GM12865 (cell line): ENCODE results near the gene DOCK8.

Experiments used
- DNase-seq: peaks from one replicate; pipeline ENCODE4 v3.0.0; 2010; ENCODE audit warnings: low read depth
- H3K4me3 ChIP-seq: 2 replicates; pipeline ENCODE4 v1.5.1; 2011; ENCODE audit warnings: mild to moderate bottlenecking, low read depth, low read length, control low read depth
- TF ChIP-seq, protein P1 (sequence below): IDR thresholded peaks from 2 replicates; pipeline ENCODE4 v1.5.1; 2011; ENCODE audit warnings: low read length, control low read depth, low read depth, inconsistent platforms; ENCODE audit not compliant: insufficient read depth; ENCODE audit errors: missing control alignments

Gene DOCK8

GRCh38 chr9:351916-352315 is 137.3 kb downstream of the DOCK8 start:
- no peak overlapping the region for H3K4me3 ChIP-seq
- TF ChIP-seq, protein P1, sequence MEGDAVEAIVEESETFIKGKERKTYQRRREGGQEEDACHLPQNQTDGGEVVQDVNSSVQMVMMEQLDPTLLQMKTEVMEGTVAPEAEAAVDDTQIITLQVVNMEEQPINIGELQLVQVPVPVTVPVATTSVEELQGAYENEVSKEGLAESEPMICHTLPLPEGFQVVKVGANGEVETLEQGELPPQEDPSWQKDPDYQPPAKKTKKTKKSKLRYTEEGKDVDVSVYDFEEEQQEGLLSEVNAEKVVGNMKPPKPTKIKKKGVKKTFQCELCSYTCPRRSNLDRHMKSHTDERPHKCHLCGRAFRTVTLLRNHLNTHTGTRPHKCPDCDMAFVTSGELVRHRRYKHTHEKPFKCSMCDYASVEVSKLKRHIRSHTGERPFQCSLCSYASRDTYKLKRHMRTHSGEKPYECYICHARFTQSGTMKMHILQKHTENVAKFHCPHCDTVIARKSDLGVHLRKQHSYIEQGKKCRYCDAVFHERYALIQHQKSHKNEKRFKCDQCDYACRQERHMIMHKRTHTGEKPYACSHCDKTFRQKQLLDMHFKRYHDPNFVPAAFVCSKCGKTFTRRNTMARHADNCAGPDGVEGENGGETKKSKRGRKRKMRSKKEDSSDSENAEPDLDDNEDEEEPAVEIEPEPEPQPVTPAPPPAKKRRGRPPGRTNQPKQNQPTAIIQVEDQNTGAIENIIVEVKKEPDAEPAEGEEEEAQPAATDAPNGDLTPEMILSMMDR: no peak
- DNase-seq: no peak

DNA sequence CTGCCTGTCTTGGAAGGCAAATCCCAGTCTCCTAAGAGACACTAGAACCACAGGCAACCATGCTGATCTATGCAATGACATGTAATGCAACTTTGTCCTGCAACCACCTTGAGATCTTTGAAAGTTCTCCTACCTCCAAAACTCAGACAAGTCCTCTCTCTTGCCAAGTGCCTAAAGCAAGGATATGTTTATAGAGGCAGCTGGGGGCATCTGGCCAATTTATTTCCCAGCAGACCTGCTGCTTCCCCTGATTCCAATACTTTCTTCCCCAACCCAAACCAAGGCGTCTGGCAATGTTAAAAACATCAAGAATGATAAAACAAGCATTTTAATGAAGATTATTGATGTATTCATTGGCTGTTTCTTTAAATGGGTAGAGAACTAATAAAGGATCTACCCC is 138.4 kb downstream of the DOCK8 start:
- no peak for DNase-seq
- TF ChIP-seq, protein P1: no peak

GRCh38 chr9:354453-354852 is 139.8 kb downstream of the DOCK8 start:
- no peak for DNase-seq
- TF ChIP-seq, protein P1: no peak
- no peak overlapping the region for H3K4me3 ChIP-seq

More for the DNA sequence above, 138.4 kb downstream of the DOCK8 start:
- H3K4me3 ChIP-seq: no peak overlapping the region

GRCh38 chr9:357560-357959 is 142.9 kb downstream of the DOCK8 start:
- DNase-seq: no peak
- TF ChIP-seq, protein P1: no peak
- no peak overlapping the region for H3K4me3 ChIP-seq

GRCh38 chr9:362561-363273 is 148.1 kb downstream of the DOCK8 start:
- H3K4me3 ChIP-seq: no peak overlapping the region
- no peak for DNase-seq
- TF ChIP-seq, protein P1: no peak

DNA sequence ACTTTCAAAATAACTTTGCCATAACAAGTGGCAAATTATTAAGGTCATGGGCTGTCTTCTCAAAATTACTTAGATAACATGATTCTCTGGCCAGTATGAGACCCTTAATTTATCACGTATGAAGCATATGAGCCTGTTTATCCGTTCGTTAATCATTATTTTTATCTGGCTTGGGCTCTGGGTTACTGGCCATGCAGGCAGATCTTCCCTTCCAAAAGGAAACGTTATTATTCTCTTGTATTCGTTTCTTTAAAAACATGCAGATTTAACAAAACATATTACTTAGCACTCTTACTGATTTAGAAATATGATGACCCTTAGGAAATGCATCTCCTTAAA is 148.6 kb downstream of the DOCK8 start:
- no peak overlapping the region for H3K4me3 ChIP-seq
- no peak for DNase-seq
- TF ChIP-seq, protein P1: no peak

DNA sequence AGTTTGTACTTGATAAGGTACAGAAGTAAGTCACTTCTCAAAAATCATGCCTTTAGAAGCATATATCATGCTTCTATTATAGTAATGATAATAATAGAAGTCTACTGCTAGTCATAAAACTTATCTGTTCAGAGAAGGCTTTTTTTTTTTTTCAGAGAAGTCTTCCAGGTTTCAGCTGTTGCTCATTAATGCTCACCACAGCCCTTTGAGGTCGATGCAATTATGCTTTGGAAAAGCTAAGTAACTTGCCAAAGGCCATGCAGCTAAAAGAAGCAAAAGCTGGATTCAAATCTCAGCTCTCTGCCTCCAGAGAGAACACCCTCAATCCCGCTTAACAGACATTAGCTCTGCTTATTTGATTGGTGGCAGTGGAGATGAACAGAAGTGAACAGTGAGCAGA is 150.8 kb downstream of the DOCK8 start:
- no peak for DNase-seq
- H3K4me3 ChIP-seq: no peak overlapping the region
- TF ChIP-seq, protein P1: no peak
